Stimulated activated CD4-positive, alpha-beta T cell treated with anti-CD3 and anti-CD28 coated beads, Interleukin-12 subunit alpha, Interleukin-12 subunit beta, amount 100 ng/mL, for 24 hours (primary cell): ENCODE data around the gene UBE2S.
"Not testable (repeated sequence)": the region's sequence is repeated elsewhere in the genome, so short reads cannot be mapped to it uniquely, and the experiment has no call there.

Experiments
- DNase-seq, 2 experiments: peaks; one replicate each; pipeline ENCODE4 v3.0.0-alpha.2; 2020; ENCODE audit warnings: low read depth in 2 of 2

The UBE2S gene

GRCh38 chr19:55406091-55406825 lies 1.3 kb downstream of the UBE2S start:
- DNase-seq, result no peak

- no peak for DNase-seq
Observed at GRCh38 chr19:55405638-55406037, 1.9 kb downstream of the UBE2S start.

GRCh38 chr19:55402509-55402908 lies 5.1 kb downstream of the UBE2S start:
- DNase-seq, result no peak

GRCh38 chr19:55401390-55401789 lies 6.2 kb downstream of the UBE2S start:
- DNase-seq, result not testable (repeated sequence)

GRCh38 chr19:55400281-55401087 lies 7.1 kb downstream of the UBE2S start:
- DNase-seq, result no peak

- no peak for DNase-seq
Observed at GRCh38 chr19:55398200-55398925, 9.2 kb downstream of the UBE2S start.

GRCh38 chr19:55392820-55393761 lies 14.5 kb downstream of the UBE2S start:
- no peak for DNase-seq

- no peak for DNase-seq
Observed at GRCh38 chr19:55391702-55392615, 15.6 kb downstream of the UBE2S start.

- no peak for DNase-seq
Observed at GRCh38 chr19:55391191-55391670, 16.4 kb downstream of the UBE2S start.

- no peak for DNase-seq
Observed at GRCh38 chr19:55390461-55390880, 17.1 kb downstream of the UBE2S start.

GRCh38 chr19:55389386-55390317 lies 17.9 kb downstream of the UBE2S start:
- no peak for DNase-seq

- no peak for DNase-seq
Observed at GRCh38 chr19:55387736-55388497, 19.7 kb downstream of the UBE2S start.

GRCh38 chr19:55386493-55386971 lies 21.1 kb downstream of the UBE2S start:
- DNase-seq, result no peak

GRCh38 chr19:55385724-55386492 lies 21.7 kb downstream of the UBE2S start, which contains the start of gene RPL28:
Gene RPL28 (plus strand): TSS chr19:55385932. CDS start chr19:55386358, 426 bp downstream.
- DNase-seq, result peak; percentile 97 to 98

GRCh38 chr19:55384920-55385723 lies 22.5 kb downstream of the UBE2S start:
- DNase-seq, result peak; percentile 87 to 96
